ENCODE data around the gene PXK.

Gene PXK

DNA sequence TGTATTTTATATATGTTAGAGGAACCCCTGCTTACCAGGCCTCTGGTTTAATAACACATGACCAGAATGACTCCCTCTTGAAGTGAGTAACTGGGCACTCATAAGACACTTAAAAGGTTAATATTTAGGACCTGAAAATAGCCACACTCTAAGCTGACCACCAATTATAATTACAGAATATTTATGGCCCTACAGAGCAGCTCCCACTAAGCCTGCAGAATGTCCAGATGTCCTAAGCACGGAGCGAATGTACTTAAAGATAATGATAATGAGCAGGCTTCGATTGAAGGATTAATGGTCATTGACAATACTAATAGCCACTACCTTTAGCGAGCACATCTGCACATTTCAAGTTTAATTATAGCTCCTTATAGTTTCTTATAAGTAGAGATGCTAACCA lies 136.4 kb downstream of the PXK start:
- TF ChIP-seq, protein P1, sequence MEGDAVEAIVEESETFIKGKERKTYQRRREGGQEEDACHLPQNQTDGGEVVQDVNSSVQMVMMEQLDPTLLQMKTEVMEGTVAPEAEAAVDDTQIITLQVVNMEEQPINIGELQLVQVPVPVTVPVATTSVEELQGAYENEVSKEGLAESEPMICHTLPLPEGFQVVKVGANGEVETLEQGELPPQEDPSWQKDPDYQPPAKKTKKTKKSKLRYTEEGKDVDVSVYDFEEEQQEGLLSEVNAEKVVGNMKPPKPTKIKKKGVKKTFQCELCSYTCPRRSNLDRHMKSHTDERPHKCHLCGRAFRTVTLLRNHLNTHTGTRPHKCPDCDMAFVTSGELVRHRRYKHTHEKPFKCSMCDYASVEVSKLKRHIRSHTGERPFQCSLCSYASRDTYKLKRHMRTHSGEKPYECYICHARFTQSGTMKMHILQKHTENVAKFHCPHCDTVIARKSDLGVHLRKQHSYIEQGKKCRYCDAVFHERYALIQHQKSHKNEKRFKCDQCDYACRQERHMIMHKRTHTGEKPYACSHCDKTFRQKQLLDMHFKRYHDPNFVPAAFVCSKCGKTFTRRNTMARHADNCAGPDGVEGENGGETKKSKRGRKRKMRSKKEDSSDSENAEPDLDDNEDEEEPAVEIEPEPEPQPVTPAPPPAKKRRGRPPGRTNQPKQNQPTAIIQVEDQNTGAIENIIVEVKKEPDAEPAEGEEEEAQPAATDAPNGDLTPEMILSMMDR (IDR thresholded peaks at IDR 0.05; ENCODE audit: control insufficient read depth, extremely low read depth, insufficient read depth), result no peak
- no peak overlapping the region for H3K4me3 ChIP-seq (ENCODE audit: low read depth, low read length)
- DNase-seq (ENCODE audit: low read depth), result no peak

DNA sequence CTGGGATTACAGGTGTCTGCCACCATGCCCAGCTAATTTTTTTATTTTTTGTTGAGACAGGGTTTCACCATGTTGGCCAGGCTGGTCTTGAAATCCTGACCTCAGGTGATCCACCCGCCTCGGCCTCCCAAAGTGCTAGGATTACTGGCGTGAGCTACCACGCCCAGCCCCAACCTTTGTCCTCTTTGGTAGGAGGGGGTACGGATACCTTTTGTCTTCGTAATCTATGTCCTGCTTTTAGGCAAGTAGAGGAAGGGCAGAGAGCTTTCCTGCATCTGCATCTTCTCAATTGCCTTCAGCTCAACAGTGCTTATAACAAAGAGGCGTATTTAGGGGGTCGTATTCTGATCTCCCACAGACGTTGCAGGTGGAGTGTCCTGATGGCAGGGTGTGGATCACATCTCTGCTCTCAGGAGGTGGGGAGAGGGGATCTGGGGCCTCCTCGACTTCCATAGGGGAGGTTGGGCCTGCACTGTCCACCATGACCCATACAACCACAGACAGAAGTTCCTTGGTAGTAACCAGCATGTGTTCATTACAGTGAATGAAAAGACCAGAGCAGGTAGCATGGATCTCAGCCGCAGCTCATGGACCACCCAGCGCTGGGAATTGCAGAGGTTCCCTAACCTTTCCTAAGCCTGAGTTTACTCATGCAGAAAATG lies 137.8 kb downstream of the PXK start:
- no peak overlapping the region for H3K4me3 ChIP-seq (ENCODE audit: low read depth, low read length)
- DNase-seq (ENCODE audit: low read depth), result no peak
- TF ChIP-seq, protein P1 (IDR thresholded peaks at IDR 0.05; ENCODE audit: control insufficient read depth, extremely low read depth, insufficient read depth), result no peak

DNA sequence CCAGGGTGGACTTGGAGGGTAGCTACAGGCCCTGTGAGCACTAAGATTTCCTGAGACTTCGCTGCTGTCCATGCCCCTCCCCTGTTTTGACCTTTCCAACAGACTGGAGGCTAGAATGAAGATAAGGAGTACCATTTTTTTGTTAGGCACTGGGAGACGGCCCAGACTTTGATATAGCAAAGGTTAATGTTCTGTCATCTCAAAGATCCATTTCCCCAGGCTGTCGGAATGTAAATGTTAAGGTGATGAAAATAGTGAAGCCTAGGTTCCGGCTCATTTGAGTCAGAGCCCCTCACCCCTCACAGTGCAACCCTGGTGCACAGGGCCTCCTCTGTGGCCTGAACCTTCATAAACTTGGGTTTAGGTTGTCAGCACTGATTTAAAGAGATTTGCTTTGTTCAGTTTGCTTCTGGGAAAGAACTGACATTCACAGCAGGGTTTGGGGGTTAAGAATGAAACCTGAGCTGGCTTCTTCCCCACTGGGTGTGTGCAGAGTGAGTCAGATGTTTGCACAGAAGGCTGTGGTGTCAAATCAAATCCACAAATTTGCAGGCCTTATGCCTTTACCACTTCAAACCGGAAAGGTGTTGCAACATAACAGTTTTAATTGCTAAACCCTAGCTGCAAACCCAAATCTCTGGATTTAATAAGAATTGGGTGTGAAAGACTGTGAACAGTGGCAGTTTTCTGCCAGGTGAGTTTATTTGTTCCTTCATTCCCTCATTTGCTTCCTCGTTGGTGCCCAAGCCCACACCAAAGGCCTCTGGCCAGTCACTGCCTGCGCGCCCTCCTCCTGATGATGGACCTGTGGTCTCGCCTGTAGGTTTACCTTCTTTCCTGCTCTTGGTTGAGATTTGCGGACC lies 138.6 kb downstream of the PXK start:
- no peak overlapping the region for H3K4me3 ChIP-seq (ENCODE audit: low read depth, low read length)
- TF ChIP-seq, protein P1 (IDR thresholded peaks at IDR 0.05; ENCODE audit: control insufficient read depth, extremely low read depth, insufficient read depth), result no peak
- DNase-seq (ENCODE audit: low read depth), result peak; percentile 84

DNA sequence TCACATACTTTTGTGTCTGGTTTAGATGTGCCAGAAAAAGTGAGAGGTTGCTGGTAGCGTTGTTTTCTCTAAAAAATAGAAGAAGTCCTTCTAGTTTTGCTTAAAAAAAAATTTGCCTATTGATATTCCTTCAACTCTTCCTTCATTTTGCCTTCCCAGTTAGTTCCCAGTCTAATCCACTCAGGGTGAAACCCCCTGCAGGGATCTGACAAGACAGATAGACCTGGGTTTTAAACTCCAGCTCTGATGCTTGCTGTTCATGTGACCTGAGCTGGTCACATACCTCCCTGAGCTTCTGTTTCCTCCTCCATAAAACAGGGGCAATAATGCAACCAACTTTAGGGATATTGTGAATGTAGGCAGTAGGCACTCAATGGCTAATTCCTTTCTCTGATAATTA lies 140.6 kb downstream of the PXK start:
- DNase-seq (ENCODE audit: low read depth), result no peak
- TF ChIP-seq, protein P1 (IDR thresholded peaks at IDR 0.05; ENCODE audit: control insufficient read depth, extremely low read depth, insufficient read depth), result no peak
- no peak overlapping the region for H3K4me3 ChIP-seq (ENCODE audit: low read depth, low read length)

DNA sequence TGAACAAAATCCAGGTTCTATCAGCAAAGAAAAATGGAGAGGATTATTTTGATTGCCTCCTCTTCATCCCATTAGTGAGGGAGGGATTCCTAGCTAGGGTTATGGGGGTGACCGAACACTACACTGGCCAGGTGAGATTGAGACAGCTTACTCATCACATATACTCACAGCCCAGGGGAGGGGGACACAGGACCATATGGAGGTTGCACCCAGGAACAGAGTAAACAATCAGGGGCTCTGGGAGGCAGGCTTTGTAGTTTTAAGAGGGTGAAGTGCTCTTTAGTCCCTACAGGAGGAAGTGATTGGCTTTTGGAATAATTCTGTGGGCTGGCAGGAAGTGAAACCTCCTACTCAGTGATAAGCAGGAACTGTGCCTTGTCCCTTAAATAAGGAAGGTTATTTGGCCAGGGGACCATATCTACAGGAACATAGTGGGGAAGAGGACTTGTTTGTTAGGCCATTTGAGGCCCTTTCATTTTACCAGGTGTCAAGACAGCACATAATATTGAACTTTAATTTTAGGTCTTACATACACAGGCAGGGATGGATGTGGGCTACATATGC lies 141.7 kb downstream of the PXK start:
- no peak for DNase-seq (ENCODE audit: low read depth)
- no peak overlapping the region for H3K4me3 ChIP-seq (ENCODE audit: low read depth, low read length)
- TF ChIP-seq, protein P1 (IDR thresholded peaks at IDR 0.05; ENCODE audit: control insufficient read depth, extremely low read depth, insufficient read depth), result no peak

DNA sequence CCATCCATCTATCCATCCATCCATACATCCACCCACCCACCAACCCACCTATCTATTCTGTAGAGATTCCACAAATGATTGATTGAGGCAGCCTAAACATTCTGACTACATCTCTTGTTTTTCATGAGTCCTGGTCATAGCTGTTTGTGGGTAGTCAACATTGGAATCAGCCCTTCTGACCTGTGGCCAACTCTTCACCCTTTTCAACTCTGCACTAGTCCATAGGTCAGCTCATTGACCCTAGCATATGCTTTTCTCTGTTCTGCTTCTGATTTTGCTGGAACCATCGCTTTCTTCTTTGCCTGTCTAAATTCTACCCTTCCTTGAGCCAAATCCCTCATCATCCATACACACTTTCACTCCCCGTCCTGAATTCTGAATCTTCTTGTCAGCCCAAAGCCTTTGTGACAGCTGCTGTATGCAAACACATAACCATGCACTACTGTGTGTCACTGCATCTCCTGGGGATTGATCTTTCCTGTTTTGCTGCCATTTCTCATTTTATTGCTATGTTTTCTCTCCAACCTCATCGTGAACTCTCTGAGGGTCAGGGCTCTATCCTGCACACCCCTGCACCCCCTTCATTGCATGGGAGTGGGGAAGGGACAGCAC lies 142.4 kb downstream of the PXK start:
- H3K4me3 ChIP-seq (ENCODE audit: low read depth, low read length), result no peak overlapping the region
- TF ChIP-seq, protein P1 (IDR thresholded peaks at IDR 0.05; ENCODE audit: control insufficient read depth, extremely low read depth, insufficient read depth), result no peak

More for the DNA sequence above, 142.4 kb downstream of the PXK start:
- no peak for DNase-seq (ENCODE audit: low read depth)

All from LNCaP clone FGC (cell line).